Measurements from ENCODE around the gene PACS2. TPM values are rescaled to one million over a fixed set of nuclear protein-coding genes. Genes with fewer than 3 reads are reported as not detected.

PACS2 gene
- total and polyA plus RNA-seq, 2 of the 8 experiments (the other 6 are each of a cell fraction or from before 2014, with no cell fraction given) = 38.0 to 62.8 TPM

- no peak for TF ChIP-seq NANOG (IDR thresholded peaks at IDR 0.05; ENCODE audit: insufficient read depth, low read depth, low read length, poor library complexity, severe bottlenecking)
- no peak for TF ChIP-seq GABPA (IDR thresholded peaks at IDR 0.05; ENCODE audit: borderline replicate concordance, insufficient read depth, low read length)
- no peak for TF ChIP-seq KDM5A (IDR thresholded peaks at IDR 0.05; ENCODE audit: low read length)
- no peak for TF ChIP-seq CREB1 (IDR thresholded peaks at IDR 0.05)
- TF ChIP-seq ZNF274 (IDR thresholded peaks at IDR 0.05; ENCODE audit: borderline replicate concordance, extremely low read depth, low read length) = no peak
- TF ChIP-seq EZH2 (IDR thresholded peaks at IDR 0.05; ENCODE audit: low read depth, low read length, severe bottlenecking) = no peak
Observed at GRCh38 chr14:105436891-105437722, 122.6 kb downstream of the PACS2 start (continued).

All from H1 (cell line).